Limb (tissue), 2 donors: ENCODE results near the gene ZFP92.
"Not testable (repeated sequence)": the region's sequence is repeated elsewhere in the genome, so short reads cannot be mapped to it uniquely, and the experiment has no call there.

Source experiments
- DNase-seq, 2 donors: peaks; one replicate each; pipeline ENCODE4 v3.0.0-alpha.2; 2016; ENCODE audit errors: extremely low spot score in 2 of 2

The ZFP92 gene

DNA sequence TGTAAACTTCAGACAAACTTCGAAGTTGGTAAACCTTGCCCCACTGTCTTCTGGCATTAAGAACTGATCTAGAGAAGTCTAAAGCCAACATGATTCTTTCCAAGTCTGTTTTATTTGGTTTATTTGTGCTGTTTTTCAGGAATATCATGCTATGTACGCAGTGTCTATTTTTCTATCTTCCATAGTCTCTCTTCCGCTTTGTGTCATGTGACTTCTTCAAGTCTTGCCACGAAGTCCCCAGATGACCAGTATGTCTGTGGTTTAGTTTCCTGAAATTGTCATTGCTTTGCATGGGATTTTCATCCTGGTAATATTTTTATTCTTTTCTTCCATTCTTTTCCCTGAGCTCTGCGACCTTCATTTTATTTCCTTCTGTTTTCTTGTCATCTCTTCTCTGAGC lies 25.2 kb upstream of the ZFP92 start:
- DNase-seq: no peak

DNA sequence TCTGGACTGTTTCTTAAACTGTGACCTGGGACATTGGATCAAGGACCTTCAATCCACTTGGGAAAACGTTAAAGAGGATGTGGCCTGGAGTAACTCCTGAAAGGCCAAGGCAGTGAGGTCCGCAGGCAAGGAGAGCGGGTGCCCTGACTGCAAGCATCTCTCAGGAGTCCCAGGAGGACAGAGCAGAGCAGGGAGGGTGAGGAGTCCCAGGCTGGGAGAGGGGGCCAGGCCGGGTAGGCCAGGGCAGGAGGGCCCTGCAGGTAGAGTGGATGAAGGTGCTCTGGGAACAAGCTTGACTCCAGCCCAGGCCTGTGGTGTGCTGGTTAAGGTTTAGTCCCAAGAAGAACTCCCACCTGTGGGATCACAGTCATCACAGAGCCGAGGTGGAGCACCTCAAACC lies 23.9 kb upstream of the ZFP92 start:
- no peak for DNase-seq

DNA sequence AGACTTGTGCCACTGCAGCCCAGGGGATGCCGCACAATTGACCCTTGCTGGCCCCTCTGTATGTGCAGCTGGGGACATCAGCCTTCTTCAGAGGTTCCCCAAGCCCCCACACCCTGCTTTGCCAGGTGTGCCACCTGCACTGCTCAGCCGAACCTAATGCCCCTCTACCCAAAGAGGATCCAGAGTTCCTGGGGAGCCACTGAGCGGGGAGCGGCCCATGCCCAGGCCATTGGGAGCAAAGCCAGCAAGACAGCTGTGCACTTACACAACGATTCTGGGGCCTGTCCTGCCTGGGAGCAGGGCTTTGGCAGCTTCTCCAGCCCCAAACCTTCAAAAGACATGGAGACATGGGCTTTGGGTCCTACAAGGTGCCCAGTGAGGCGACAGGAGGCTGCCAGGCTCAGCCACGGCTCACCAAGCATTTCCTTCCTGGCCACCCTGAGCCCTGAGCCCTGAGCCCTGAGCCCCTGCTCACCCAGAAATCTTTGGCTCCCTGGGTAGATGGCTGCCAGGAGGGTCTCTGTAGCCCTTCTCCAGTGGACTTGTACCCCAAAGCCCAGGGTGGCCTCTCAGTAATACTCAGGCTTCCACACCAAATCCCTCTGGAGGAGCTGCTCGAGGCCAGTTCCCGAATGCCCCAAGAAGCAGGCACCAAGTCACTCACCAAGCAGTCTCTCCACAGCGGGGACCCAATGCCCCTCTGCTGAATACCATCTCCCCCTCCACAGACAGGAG lies 23.1 kb upstream of the ZFP92 start:
- DNase-seq: no peak

DNA sequence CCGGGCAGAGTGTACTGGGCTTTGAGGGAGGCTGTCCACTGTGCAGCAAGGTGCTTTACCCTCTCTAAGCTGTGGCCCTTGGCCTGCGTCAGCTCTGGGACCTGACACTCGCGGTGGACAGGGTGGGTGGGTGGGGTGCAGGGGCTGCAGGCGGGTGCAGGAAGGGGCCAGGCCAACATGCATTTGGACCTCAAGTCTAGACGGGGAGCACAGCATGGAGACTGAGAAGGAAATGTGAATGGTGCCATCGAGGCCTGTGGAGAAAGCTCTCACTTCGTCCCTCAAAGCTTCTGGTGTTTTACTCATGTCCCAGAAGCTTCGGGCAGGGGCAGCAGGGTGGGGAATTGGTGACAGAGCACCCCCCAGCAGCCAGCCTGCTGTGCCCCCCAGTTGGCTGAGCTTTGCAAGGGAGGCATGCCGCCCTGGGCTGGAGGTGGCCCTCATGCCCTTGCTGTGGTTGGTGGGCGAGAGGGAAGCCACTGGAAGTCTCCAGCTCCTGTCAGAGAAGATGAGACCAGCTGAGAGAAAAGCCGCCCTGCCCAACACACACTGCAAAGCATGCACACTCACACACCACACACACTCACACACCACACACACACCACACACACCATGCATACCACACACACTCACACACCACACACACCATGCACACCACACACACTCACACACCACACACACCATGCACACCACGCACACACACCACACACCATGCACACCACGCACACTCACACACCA lies 22.4 kb upstream of the ZFP92 start:
- no peak for DNase-seq

DNA sequence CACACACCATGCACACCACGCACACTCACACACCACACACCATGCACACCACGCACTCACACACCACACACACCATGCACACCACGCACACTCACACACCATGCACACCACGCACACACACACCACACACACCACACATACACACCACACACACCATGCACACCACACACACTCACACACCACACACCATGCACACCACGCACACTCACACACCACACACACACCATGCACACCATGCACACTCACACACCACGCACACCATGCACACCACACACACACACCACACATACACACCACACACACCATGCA lies 21.9 kb upstream of the ZFP92 start:
- not testable (repeated sequence) for DNase-seq

DNA sequence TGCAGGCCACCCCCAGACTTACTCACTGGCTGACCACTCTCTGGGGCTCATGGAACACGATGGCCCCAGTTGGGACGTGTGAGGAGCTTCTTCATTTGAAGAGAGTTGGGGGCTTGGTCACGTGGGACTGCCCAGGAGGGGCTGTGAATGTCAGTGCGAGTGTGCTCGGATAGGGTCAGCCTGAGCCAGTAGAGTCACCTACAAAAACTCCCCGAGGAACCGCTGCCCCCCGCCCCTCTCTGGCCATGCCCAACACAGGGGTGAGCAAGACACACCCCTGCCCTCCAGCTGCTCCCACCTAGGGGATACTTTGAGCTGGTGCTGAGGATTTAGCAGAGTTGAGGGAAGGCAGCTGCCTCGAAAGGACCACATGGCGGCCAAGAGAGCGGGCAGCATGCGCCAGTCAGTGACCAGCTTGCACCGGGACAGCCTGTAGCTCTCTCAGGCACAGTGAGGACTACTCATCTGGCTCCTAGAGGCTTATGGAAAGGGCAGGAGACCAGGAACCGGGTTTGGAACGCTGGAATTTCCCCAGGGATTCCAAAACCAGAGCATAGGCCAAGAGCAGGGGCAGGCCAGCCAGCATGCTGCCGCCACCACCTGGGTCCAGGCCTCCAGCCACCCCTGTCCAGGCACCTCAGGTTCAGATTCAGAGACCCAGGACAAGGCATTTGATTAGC lies 18.5 kb upstream of the ZFP92 start:
- DNase-seq: no peak

DNA sequence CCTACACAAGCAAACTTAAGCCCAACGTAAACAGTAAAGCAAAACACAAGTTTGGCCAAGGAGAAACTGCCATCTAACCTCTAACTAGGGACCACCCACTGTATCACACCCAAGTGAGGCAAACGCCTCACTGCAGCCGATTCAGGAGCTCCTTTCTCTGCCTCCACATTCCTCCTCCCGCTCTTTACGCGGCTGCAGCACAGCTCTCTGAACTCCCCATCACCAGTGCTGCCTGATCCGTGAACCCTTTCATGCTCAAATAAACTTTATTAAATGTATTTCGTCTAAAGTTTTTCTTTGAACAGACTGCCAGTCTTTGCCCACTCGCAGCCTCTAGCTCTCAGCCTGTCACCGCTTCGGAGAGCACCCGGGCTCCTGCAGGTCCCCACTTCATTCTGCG lies 16.7 kb upstream of the ZFP92 start:
- no peak for DNase-seq

DNA sequence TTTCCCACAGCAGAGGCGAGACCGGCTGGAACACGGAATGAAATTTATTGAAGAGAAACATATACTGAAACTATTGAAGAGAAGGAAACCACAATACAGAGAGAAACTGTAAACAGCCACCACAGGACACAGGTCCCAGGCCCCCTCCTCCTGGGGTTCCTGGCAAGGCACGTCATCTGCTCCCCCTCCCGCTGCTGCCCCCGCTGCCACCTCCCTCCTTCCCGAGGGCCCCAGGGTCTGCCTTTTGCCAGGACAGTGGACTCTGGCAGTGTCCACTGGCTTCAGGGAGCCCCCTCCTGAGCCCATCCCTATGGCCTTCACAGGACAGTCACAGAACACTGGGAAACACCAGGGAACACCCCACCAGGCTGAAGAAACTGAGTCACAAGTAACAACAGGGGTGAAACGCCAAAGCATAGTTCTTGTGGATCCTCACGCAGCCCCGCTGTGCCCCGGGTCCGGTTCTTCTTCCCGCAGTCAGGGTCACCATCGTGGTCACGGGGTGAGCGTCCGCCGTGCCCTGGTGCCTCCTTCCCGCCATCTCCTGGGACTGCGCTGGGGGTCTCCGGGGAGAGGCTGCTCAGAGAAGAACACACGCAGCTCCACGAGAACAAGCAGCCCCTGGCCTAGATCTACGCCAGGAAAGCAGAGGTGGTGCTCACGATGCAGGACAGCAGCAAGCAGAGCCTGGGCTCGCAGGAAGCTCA lies 15.5 kb upstream of the ZFP92 start:
- DNase-seq: no peak

DNA sequence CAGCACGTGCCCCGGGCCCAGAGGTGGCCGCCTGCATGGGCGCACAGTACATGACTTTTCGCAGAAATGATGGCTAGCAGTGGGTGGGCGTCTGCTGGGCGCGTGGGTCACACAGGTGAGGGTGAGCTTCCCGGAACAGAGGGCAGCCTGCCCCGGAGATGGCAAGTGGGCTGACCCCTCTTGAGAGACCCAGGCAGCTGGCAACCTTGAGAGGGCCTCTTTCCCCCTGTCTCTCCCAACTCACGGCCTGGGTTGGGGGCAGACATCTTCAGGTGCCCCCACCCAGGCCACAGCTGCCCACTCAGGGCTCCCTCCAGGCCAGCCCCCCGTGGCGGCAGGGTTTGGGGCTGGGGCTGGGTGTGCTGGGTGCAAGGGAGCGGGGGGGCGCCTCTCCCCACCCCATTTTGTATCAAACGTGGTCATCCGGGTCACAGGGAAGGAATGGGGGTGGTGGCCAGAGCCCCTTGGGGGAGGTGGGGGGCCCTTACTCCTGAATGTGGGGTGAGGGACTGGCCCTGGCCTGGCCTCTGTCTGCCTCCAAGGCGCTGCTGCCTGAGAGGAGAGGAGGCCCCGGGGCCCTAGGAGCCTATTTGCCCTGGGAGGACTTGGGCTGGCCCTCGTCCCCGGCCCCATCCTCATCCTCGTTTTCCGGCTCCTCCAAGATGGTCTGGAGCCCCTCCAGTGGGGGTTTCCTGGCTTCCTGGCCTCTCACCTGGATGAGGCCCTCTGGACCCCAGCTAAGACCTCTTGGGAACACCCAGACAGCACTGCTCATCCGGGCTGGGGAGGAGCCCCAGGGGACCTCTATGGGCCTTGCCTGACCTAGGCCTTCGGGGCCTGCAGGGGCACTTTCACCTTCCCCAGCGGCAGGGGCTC lies 14.7 kb upstream of the ZFP92 start:
- DNase-seq: no peak

DNA sequence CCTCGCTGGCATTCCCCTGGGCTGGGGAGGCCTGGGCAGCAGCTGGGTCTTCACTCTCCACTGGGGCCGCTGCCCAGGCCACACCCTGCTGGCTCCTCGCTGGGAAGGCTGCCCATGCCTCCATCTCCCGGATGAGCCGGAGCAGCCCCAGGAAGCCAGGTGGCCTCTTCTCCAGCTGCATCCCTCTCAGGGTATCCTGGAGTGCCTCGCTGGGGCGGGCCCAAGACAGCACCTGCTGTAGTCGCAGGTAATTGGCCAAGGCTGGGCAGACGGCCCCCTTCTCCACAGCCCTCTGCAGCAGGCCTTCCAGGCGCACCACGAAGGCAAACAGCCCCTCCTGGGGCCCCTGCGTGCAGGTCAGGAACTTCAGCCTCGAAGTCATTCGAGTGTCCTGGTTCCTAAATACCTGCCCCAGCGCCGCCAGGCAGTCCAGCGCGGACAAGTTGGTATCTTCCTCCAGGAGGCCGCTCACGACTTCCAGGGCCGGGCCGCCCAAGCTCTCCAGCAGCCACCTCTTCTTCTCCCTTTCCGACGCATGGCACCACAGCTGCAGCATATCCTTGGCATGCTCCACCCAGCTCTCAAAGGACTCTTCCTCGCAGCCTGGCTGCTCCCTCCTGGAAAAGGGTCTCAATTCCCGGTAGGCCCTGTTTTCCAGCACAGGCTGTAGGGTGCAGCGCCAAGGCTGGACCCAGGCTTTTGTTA lies 13.9 kb upstream of the ZFP92 start:
- no peak for DNase-seq

DNA sequence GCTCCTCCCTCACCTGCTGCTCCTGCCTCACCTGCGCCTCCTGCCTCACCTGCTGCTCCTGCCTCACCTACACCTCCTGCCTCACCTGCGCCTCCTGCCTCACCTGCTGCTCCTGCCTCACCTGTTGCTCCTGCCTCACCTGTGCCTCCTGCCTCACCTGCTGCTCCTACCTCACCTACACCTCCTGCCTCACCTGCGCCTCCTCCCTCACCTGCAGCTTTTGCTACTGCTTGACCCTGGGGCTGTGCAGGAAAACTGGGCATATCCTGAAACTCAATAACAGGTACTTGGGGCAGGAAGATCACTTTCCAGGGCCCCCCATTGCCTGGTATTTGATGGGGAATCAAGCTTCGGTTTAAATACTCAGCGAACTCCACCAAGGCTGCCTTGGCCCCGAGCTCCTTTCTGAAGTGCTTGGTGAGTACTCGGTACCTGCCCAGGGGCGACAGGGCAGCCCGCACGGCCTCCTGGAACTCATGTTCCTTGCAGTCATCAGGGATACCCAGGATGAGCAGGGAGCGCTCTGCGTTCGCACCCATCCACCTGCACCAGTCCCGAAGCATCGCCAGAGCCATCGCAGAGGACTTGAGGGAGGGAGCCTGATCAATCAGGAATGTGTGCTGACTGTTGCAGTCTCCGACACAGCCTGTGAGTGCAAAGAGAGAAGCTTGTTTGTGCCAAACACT lies 12.9 kb upstream of the ZFP92 start:
- no peak for DNase-seq

DNA sequence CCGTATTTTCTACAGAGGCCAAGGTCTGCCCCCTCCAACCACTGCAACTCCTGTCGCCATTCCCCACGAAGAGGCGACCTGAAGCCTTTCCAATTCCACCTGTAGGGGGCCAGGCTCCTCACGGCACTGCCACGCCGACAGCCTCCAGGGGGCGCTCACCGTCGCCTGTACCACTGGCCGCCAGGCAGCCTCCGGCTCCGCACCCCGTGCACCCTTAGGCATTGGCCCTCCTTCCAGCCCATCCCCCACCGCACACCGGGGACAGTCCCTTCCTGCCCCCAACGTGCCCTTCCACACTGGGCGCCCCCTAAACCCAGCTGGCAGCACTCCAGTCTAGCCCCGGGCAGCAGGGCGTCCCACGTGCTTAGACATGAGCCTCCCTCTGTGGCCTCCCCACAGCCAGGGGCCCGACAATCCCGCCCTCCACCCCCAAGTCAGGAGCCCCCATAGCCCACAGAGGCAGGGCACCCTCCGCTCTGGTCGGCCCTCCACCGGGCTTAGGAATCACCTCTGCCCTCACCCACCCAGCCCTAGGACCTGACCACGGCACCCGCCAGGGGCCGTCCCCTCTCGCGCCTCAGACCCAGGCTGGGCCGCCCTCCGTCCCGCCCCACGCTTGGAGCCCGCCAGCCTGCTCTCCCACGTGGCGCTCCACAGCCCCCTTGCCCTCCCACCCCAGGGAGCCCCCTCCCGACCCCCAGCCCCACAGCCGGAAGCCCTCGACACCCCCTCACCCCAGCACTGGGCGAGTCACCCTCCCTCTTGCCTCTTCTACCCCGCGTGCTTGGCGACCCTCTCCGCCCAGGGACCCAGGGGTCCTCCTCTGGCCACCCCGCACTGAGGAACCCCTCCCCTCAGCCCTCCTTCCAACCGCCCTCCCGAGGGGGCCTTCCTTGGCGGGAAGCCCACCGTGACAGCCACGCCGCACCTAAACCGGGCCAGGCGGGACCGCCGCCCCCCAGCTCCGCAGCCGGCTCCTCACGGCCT lies 10.8 kb upstream of the ZFP92 start:
- no peak for DNase-seq

DNA sequence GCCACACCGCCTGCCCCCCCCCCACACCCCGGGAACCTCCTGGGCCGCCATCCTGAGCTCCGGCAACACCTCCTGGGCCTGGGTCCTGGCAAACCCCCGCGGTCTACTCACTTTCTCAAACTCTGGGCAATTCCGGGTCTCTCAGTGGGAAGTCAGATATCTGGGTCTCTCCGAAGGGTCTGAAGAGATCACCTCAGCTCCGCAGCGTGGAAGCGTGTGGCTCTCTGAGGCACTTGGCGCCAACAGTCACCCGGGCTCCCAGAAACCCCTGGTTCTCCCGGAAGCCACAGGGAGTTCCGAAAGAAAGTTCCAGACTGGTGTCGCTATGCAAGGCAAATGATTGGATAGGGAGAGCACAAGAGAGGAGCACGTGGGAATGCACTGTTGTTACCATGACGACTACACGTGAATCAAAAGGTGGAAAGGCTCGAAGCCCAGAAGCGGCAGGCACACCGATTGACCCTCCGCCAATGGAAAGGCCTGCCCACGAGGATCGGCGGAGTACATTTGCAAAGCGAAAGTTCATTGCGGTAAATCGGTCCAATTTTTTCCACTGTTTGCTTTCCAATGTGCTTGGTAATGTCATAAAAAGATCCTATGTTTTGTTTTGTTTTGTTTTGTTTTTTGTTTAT lies 10.0 kb upstream of the ZFP92 start, which contains the start of gene PNMA6E:
PNMA6E (minus strand) TSS at position 218 of the 632 bp plus-strand sequence. CDS start 2,501 bp downstream, outside the sequence.
- DNase-seq: no peak

DNA sequence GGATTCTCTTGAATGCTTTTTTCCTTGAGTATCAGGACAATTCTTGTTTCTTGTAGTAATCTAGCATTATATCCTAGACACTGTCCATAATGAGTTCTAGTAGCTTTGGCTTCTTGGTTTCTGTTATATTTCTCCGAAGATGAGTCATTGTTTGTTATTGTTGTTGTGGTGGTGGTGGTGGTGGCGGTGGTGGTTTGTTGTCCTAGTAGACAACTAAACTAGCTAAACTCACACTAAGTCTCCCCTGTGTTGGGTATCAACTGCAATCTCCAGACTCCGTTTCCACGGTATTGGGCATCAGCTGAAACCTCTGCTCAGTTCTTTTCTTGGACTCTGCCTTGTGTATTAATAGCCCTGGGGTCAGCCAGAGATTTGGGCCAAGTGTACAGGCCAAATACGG lies 6.9 kb upstream of the ZFP92 start:
- not testable (repeated sequence) for DNase-seq

DNA sequence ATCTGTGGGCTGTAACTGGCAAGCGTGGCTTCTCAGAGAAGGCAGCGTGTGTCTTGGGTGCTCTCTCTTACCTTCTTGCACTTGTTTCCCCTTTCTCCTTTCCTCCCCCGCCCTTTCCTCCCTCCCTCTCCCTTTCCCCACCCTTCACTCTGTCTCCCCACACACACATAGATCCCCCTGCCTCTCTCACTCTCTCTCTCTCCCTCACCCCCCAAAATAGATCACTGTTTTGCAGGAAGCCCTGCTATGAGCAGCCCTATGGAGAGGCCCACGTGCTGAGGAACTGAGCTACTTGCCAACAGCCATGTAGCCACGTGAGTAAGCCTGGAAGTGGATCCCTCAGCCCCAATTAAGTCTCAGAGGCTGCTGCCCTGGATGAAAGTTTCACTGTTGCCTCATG lies 5.8 kb upstream of the ZFP92 start:
- no peak for DNase-seq

DNA sequence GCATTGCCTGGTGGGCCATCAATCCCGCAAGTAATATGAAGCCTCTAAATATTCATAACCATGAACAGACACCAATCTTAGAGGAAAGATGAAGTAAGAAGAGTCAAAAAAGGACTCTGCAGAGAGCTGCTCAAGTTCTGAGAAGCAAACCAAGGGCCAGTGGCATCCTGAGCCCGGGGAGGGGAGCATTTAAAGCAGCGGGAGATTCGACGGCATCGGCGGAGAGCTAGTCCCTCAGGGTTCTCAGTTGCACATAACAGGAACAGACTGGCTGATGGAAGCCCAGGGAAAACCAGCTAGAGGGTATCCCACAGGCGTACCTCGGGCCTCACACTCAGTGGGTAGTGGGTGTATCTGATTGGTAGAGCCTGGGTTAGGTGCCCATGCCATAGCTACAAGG lies 5.3 kb upstream of the ZFP92 start:
- no peak for DNase-seq

DNA sequence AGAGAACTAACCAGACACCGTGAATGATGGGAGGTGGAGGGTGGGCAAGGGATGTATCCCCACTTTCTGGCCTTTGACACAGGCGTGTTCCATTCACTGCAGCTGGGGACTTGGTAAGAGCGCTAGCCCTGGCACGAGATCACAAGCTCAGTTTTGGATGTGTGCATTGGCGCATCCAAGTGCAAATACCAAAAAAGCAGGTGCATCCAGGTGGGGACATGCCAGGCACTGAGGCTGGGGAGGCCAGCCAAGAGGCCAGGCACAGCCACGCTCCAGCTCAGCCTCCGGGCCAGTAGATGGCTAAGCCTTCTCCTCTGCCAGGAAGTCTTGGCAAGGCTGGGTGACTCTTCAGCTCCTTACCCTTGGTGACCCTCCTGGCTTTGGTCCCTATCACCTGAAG lies 4.4 kb upstream of the ZFP92 start:
- no peak for DNase-seq

DNA sequence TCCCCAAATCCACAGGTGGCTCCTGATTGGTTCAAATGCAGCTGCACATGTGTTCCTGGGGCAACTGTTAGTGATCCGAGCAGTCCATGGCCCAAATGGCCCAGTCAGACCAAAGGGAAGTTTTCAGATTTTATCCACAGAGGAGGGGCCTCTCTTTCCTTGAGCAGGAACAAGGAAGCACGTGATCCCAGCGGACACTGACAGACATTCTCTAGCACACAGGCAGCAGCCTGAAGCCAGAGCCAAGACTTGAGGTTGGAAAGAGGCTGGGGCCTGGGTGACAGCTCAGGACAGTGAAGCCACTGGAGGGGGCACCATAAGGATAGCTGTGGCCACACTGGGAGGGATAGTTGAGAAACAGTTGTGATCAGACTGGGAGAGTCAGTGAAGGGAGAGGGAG lies 3.5 kb upstream of the ZFP92 start:
- no peak for DNase-seq
